GM12892 (cell line): ENCODE measurements around the gene KMT2A.

Experiments used
- POLR2A ChIP-seq: IDR thresholded peaks from 2 replicates; pipeline ENCODE4 v1.6.1; 2011; ENCODE audit warnings: low read depth, low read length, control low read depth
- TAF1 ChIP-seq: IDR thresholded peaks from 2 replicates; pipeline ENCODE4 v1.6.1; 2011; ENCODE audit warnings: low read depth, mild to moderate bottlenecking, control low read depth, low read length, borderline replicate concordance

DNA sequence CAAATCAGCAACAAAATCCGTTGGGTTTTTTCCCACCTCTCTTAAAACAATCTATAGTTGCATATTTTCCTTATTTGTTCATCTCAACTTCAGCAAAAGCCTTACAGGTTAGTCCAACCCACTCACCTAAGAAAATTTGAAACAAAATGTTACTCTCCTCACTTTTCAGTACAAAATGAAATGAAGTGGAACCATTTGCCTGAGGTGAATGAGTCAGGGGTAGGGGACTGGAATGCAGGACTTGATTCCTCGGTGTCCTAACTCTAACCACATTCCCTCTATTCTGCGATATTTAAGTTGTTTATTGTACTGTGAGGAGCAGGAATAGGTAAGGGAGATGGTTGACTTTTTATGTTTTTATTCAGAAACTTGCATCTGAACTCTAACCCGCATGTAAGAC is 18.5 kb upstream of the KMT2A start:
- TF ChIP-seq POLR2A, result no peak
- no peak for TF ChIP-seq TAF1
